Measurements from ENCODE around the gene RAB11FIP4.

RAB11FIP4 gene

DNA sequence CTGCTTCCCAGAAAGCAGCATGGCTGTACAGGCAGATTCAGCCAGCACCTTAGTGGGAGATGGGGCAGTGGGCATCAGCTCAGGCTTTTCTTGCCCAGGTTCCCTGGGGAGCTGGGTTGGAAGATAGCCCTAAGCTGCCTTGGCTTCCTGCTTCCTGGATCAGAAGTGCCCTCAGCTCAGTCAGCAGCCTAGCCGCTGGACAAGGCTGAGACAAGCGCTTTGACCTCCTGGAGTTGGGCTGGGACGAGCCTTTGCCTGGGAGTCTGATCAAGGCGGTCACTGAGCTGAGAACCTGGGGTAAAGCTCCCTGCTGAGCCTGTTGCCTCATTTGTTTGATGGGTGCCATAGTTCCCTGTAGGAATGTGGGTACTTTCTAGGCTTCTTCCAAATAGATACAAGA, 190.0 kb downstream of the RAB11FIP4 start:
- H3K9me2 ChIP-seq (replicated peaks; ENCODE audit: low read depth, low read length): no peaks in the 10 kb centered on the region
- peak overlapping the region; percentile 36 for H3K4me2 ChIP-seq (ENCODE audit: low read depth, low read length, poor library complexity, severe bottlenecking)
- H3K4me3 ChIP-seq (ENCODE audit: low read length, poor library complexity, severe bottlenecking): no peak overlapping the region
- peak overlapping the region; percentile 42 for H3K9ac ChIP-seq (ENCODE audit: low read depth, low read length, poor library complexity, severe bottlenecking)
- H3K9me3 ChIP-seq (ENCODE audit: insufficient read depth, low read depth, low read length): no peaks in the 10 kb centered on the region
- no peaks in the 10 kb centered on the region for H3K79me2 ChIP-seq (ENCODE audit: insufficient read depth, low read length)
- H4K20me1 ChIP-seq (ENCODE audit: insufficient read depth, low read length, poor library complexity, severe bottlenecking): no peaks in the 10 kb centered on the region
- no peaks in the 10 kb centered on the region for H3F3A ChIP-seq (ENCODE audit: low read depth)
- no peaks in the 10 kb centered on the region for H3K27me3 ChIP-seq (ENCODE audit: insufficient read depth, low read length, poor library complexity, severe bottlenecking)
- peaks cover 34% of the 10 kb centered on the region for H3K4me1 ChIP-seq (ENCODE audit: insufficient read depth, low read length, poor library complexity, severe bottlenecking)
- no peak overlapping the region for H2AFZ ChIP-seq (ENCODE audit: low read length)
- no peaks in the 10 kb centered on the region for H3K36me3 ChIP-seq (ENCODE audit: insufficient read depth, low read length)
- TF ChIP-seq CTCF (conservative IDR thresholded peaks at IDR 0.05; ENCODE audit: low read length) (no peak), EZH2phosphoT487 (IDR thresholded peaks at IDR 0.05; ENCODE audit: borderline replicate concordance) (no peak)

DNA sequence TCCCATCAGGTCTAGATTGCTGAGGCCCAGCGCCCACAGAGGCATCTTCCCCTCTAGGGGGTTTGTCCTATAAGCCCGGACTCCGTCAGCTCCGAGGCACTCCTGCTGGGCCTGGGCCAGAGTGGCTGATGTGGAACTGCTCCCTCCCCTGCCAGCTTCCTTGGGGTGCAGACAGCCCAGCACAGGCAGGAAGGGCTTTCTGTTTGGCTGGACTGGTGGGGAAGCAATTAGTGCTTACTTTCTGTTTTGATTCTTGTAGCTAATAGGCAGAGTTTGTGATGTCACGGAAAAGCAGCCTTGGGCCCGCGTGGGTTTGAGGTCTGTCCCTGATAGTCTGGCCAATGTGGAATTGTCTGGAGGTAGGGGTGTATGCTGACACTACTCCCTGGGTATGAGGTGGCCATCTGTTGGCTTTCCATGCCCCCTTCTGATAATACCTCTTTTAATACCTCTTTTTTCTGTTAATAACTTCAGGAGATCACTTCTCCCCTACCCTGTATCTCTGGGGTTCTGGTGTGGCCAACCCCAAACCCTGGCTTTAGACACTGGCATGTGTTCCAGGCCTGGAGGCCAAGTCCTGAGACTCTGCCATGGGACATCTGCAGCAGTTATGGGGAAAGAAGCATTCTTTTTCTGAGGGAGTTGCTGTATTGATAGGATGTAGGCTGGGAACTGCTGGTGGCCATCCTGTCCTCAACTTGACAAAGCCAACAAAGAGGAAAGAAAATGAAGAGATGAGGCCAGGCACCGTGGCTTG, 190.9 kb downstream of the RAB11FIP4 start:
- no peaks in the 10 kb centered on the region for H3K9me3 ChIP-seq (ENCODE audit: insufficient read depth, low read depth, low read length)
- H3K36me3 ChIP-seq (ENCODE audit: insufficient read depth, low read length): no peaks in the 10 kb centered on the region
- H3K9ac ChIP-seq (ENCODE audit: low read depth, low read length, poor library complexity, severe bottlenecking): peak overlapping the region; percentile 42
- H4K20me1 ChIP-seq (ENCODE audit: insufficient read depth, low read length, poor library complexity, severe bottlenecking): no peaks in the 10 kb centered on the region
- H3K9me2 ChIP-seq (replicated peaks; ENCODE audit: low read depth, low read length): no peaks in the 10 kb centered on the region
- TF ChIP-seq EZH2phosphoT487 (IDR thresholded peaks at IDR 0.05; ENCODE audit: borderline replicate concordance): no peak
- TF ChIP-seq CTCF (conservative IDR thresholded peaks at IDR 0.05; ENCODE audit: low read length): no peak
- no peak overlapping the region for H3K4me3 ChIP-seq (ENCODE audit: low read length, poor library complexity, severe bottlenecking)
- peak overlapping the region; percentile 11 for H2AFZ ChIP-seq (ENCODE audit: low read length)
- H3F3A ChIP-seq (ENCODE audit: low read depth): no peaks in the 10 kb centered on the region
- no peaks in the 10 kb centered on the region for H3K79me2 ChIP-seq (ENCODE audit: insufficient read depth, low read length)
- peak overlapping the region; percentile 36 for H3K4me2 ChIP-seq (ENCODE audit: low read depth, low read length, poor library complexity, severe bottlenecking)
- H3K4me1 ChIP-seq (ENCODE audit: insufficient read depth, low read length, poor library complexity, severe bottlenecking): peaks cover 34% of the 10 kb centered on the region
- no peaks in the 10 kb centered on the region for H3K27me3 ChIP-seq (ENCODE audit: insufficient read depth, low read length, poor library complexity, severe bottlenecking)

- H3K9me2 ChIP-seq (replicated peaks; ENCODE audit: low read depth, low read length): no peaks in the 10 kb centered on the region
- H3K9ac ChIP-seq (ENCODE audit: low read depth, low read length, poor library complexity, severe bottlenecking): no peak overlapping the region
- no peaks in the 10 kb centered on the region for H3F3A ChIP-seq (ENCODE audit: low read depth)
- H2AFZ ChIP-seq (ENCODE audit: low read length): no peak overlapping the region
- peaks cover 34% of the 10 kb centered on the region for H3K4me1 ChIP-seq (ENCODE audit: insufficient read depth, low read length, poor library complexity, severe bottlenecking)
- H3K4me2 ChIP-seq (ENCODE audit: low read depth, low read length, poor library complexity, severe bottlenecking): no peak overlapping the region
- no peaks in the 10 kb centered on the region for H3K9me3 ChIP-seq (ENCODE audit: insufficient read depth, low read depth, low read length)
- no peaks in the 10 kb centered on the region for H3K27me3 ChIP-seq (ENCODE audit: insufficient read depth, low read length, poor library complexity, severe bottlenecking)
- H3K79me2 ChIP-seq (ENCODE audit: insufficient read depth, low read length): no peaks in the 10 kb centered on the region
- H4K20me1 ChIP-seq (ENCODE audit: insufficient read depth, low read length, poor library complexity, severe bottlenecking): no peaks in the 10 kb centered on the region
- H3K4me3 ChIP-seq (ENCODE audit: low read length, poor library complexity, severe bottlenecking): no peak overlapping the region
- TF ChIP-seq EZH2phosphoT487 (IDR thresholded peaks at IDR 0.05; ENCODE audit: borderline replicate concordance) (no peak), CTCF (conservative IDR thresholded peaks at IDR 0.05; ENCODE audit: low read length) (no peak)
- H3K36me3 ChIP-seq (ENCODE audit: insufficient read depth, low read length): no peaks in the 10 kb centered on the region
Measured at GRCh38 chr17:31583772-31584356, 192.4 kb downstream of the RAB11FIP4 start.
